Hematopoietic multipotent progenitor cell treated with erythropoietin and hydrocortisone succinate and interleukin-3 and kit ligand, for 6 days (in vitro differentiated cells): ENCODE results near the gene UCHL3.

ENCODE experiments used
- DNase-seq: peaks from one replicate; pipeline ENCODE4 v3.0.0-alpha.2; 2015

The UCHL3 gene

GRCh38 chr13:75550159-75550567 lies 572 bp downstream of the UCHL3 start:
- DNase-seq = peak; percentile 86

- no peak for DNase-seq
These were observed 4.9 kb downstream of the UCHL3 start for GRCh38 chr13:75554464-75554863.

GRCh38 chr13:75554981-75555380 lies 5.4 kb downstream of the UCHL3 start:
- DNase-seq = no peak

GRCh38 chr13:75555836-75556235 lies 6.2 kb downstream of the UCHL3 start:
- DNase-seq = peak; percentile 29

- DNase-seq = no peak
These were observed 7.4 kb downstream of the UCHL3 start for GRCh38 chr13:75556961-75557360.

GRCh38 chr13:75558145-75558840 lies 8.7 kb downstream of the UCHL3 start:
- DNase-seq = no peak

GRCh38 chr13:75566658-75567057 lies 17.1 kb downstream of the UCHL3 start:
- peak; percentile 37 for DNase-seq

- DNase-seq = no peak
These were observed 20.0 kb downstream of the UCHL3 start for GRCh38 chr13:75569576-75569975.

GRCh38 chr13:75579529-75579928 lies 29.9 kb downstream of the UCHL3 start:
- no peak for DNase-seq

- no peak for DNase-seq
These were observed 32.5 kb downstream of the UCHL3 start for GRCh38 chr13:75581874-75582640.

- no peak for DNase-seq
These were observed 33.5 kb downstream of the UCHL3 start for GRCh38 chr13:75583091-75583490.

- DNase-seq = no peak
These were observed 35.6 kb downstream of the UCHL3 start for GRCh38 chr13:75585153-75585552.

- no peak for DNase-seq
These were observed 38.1 kb downstream of the UCHL3 start for GRCh38 chr13:75587679-75588078.

GRCh38 chr13:75596657-75597182 lies 47.1 kb downstream of the UCHL3 start:
- DNase-seq = no peak

- DNase-seq = no peak
These were observed 50.8 kb downstream of the UCHL3 start for GRCh38 chr13:75600371-75600770.

GRCh38 chr13:75603038-75603437 lies 53.4 kb downstream of the UCHL3 start:
- no peak for DNase-seq

- DNase-seq = no peak
These were observed 57.9 kb downstream of the UCHL3 start for GRCh38 chr13:75607447-75607846.

- DNase-seq = no peak
These were observed 60.9 kb downstream of the UCHL3 start for GRCh38 chr13:75610466-75610865.

- DNase-seq = no peak
These were observed 62.8 kb downstream of the UCHL3 start for GRCh38 chr13:75612354-75612753.

GRCh38 chr13:75617230-75617629 lies 67.6 kb downstream of the UCHL3 start:
- no peak for DNase-seq

- no peak for DNase-seq
These were observed 68.7 kb downstream of the UCHL3 start for GRCh38 chr13:75618308-75618707.

GRCh38 chr13:75620020-75620419 lies 70.4 kb downstream of the UCHL3 start:
- no peak for DNase-seq

- DNase-seq = no peak
These were observed 71.6 kb downstream of the UCHL3 start for GRCh38 chr13:75621147-75621546.

GRCh38 chr13:75628801-75629200 lies 79.2 kb downstream of the UCHL3 start:
- DNase-seq = no peak
